Measurements from ENCODE around the gene BAIAP2L2. TPM values are rescaled to one million over a fixed set of nuclear protein-coding genes. Genes with fewer than 3 reads are reported as not detected.
A peak's percentile ranks its signal among the peaks of the same experiment; 100 is the strongest.

BAIAP2L2 gene
- total and polyA plus RNA-seq, 2 donors (not counting 1 experiment from before 2014, with no cell fraction given) = 0.16 to 0.83 TPM

- no peak overlapping the region for H2AFZ ChIP-seq (ENCODE audit: low read length)
- no peaks in the 10 kb centered on the region for H4K20me1 ChIP-seq (ENCODE audit: control insufficient read depth, extremely low read depth, insufficient read depth, low read length)
- DNase-seq (ENCODE audit: low read depth in 2 of 2) = no peak
- H3K4me1 ChIP-seq (ENCODE audit: control insufficient read depth, extremely low read depth, insufficient read depth, low read length) = peaks cover 9% of the 10 kb centered on the region
- H3K27ac ChIP-seq (ENCODE audit: insufficient read depth, low read length) = no peak overlapping the region
- no peaks in the 10 kb centered on the region for H3K9me3 ChIP-seq (ENCODE audit: control insufficient read depth, insufficient read depth, low read depth, low read length)
- no peak overlapping the region for H3K4me3 ChIP-seq (replicated peaks in 1 of 4; ENCODE audit: control extremely low read depth in 1 of 4, insufficient read depth in 1 of 4, low read depth in 3 of 4, low read length in 4 of 4)
- TF ChIP-seq CTCF (conservative IDR thresholded peaks at IDR 0.05 in 1 of 2, IDR thresholded peaks at IDR 0.05 in 1 of 2; ENCODE audit: low read depth in 1 of 2, low read length in 2 of 2) (no peak), EZH2 (IDR thresholded peaks at IDR 0.05; ENCODE audit: low read length, missing control alignments) (no peak)
- no peak overlapping the region for H3K4me2 ChIP-seq (ENCODE audit: extremely low read depth, insufficient read depth, low read length)
- no peaks in the 10 kb centered on the region for H3K79me2 ChIP-seq (ENCODE audit: control insufficient read depth, insufficient read depth, low read length)
- no peak overlapping the region for H3K9ac ChIP-seq (ENCODE audit: insufficient read depth, low read length)
- no peaks in the 10 kb centered on the region for H3K27me3 ChIP-seq (ENCODE audit: control insufficient read depth, insufficient read depth, low read length)
- no peaks in the 10 kb centered on the region for H3K36me3 ChIP-seq (ENCODE audit: control insufficient read depth, insufficient read depth, low read length)
These were observed 26.1 kb upstream of the BAIAP2L2 start for GRCh38 chr22:38136607-38137006.

- Histone ChIP-seq H3K4me3 (replicated peaks in 1 of 4; ENCODE audit: control extremely low read depth in 1 of 4, insufficient read depth in 1 of 4, low read depth in 3 of 4, low read length in 4 of 4) (no peak overlapping the region), H3K27ac (ENCODE audit: insufficient read depth, low read length) (peak overlapping the region; percentile 1), H3K9ac (ENCODE audit: insufficient read depth, low read length) (no peak overlapping the region), H3K27me3 (ENCODE audit: control insufficient read depth, insufficient read depth, low read length) (no peaks in the 10 kb centered on the region), H4K20me1 (ENCODE audit: control insufficient read depth, extremely low read depth, insufficient read depth, low read length) (no peaks in the 10 kb centered on the region), H3K36me3 (ENCODE audit: control insufficient read depth, insufficient read depth, low read length) (no peaks in the 10 kb centered on the region), H2AFZ (ENCODE audit: low read length) (no peak overlapping the region), H3K4me1 (ENCODE audit: control insufficient read depth, extremely low read depth, insufficient read depth, low read length) (peaks cover 9% of the 10 kb centered on the region), H3K4me2 (ENCODE audit: extremely low read depth, insufficient read depth, low read length) (no peak overlapping the region), H3K79me2 (ENCODE audit: control insufficient read depth, insufficient read depth, low read length) (no peaks in the 10 kb centered on the region), H3K9me3 (ENCODE audit: control insufficient read depth, insufficient read depth, low read depth, low read length) (no peaks in the 10 kb centered on the region)
- TF ChIP-seq CTCF (conservative IDR thresholded peaks at IDR 0.05 in 1 of 2, IDR thresholded peaks at IDR 0.05 in 1 of 2; ENCODE audit: low read depth in 1 of 2, low read length in 2 of 2) (no peak), EZH2 (IDR thresholded peaks at IDR 0.05; ENCODE audit: low read length, missing control alignments) (no peak)
- DNase-seq (ENCODE audit: low read depth in 2 of 2) = peak; percentile 72 to 86
These were observed 24.7 kb upstream of the BAIAP2L2 start for GRCh38 chr22:38135133-38135706.

GRCh38 chr22:38133331-38133730, 22.8 kb upstream of the BAIAP2L2 start:
- TF ChIP-seq EZH2 (IDR thresholded peaks at IDR 0.05; ENCODE audit: low read length, missing control alignments) (no peak), CTCF (conservative IDR thresholded peaks at IDR 0.05 in 1 of 2, IDR thresholded peaks at IDR 0.05 in 1 of 2; ENCODE audit: low read depth in 1 of 2, low read length in 2 of 2) (no peak)
- Histone ChIP-seq H3K9me3 (ENCODE audit: control insufficient read depth, insufficient read depth, low read depth, low read length) (no peaks in the 10 kb centered on the region), H3K4me1 (ENCODE audit: control insufficient read depth, extremely low read depth, insufficient read depth, low read length) (peaks cover 9% of the 10 kb centered on the region), H3K79me2 (ENCODE audit: control insufficient read depth, insufficient read depth, low read length) (no peaks in the 10 kb centered on the region), H4K20me1 (ENCODE audit: control insufficient read depth, extremely low read depth, insufficient read depth, low read length) (no peaks in the 10 kb centered on the region), H3K27me3 (ENCODE audit: control insufficient read depth, insufficient read depth, low read length) (no peaks in the 10 kb centered on the region), H3K9ac (ENCODE audit: insufficient read depth, low read length) (no peak overlapping the region), H3K36me3 (ENCODE audit: control insufficient read depth, insufficient read depth, low read length) (no peaks in the 10 kb centered on the region), H3K27ac (ENCODE audit: insufficient read depth, low read length) (no peak overlapping the region), H3K4me3 (replicated peaks in 1 of 4; ENCODE audit: control extremely low read depth in 1 of 4, insufficient read depth in 1 of 4, low read depth in 3 of 4, low read length in 4 of 4) (no peak overlapping the region), H2AFZ (ENCODE audit: low read length) (no peak overlapping the region), H3K4me2 (ENCODE audit: extremely low read depth, insufficient read depth, low read length) (no peak overlapping the region)
- no peak for DNase-seq (ENCODE audit: low read depth in 2 of 2)

Data from fibroblast of lung (primary cell).